Mesendoderm (in vitro differentiated cells): Measurements from ENCODE around the gene PRPSAP1.

Experiments
- DNase-seq: peaks from one replicate; pipeline ENCODE4 v3.0.0; 2013
- H2AK5ac ChIP-seq: 2 replicates; pipeline ENCODE4 v1.6.1; 2013; ENCODE audit warnings: low read length, inconsistent platforms
- H2BK120ac ChIP-seq: 2 replicates; pipeline ENCODE4 v1.6.1; 2013; ENCODE audit warnings: low read depth, mild to moderate bottlenecking, low read length, moderate library complexity, mixed read lengths
- H2BK15ac ChIP-seq: replicated peaks from 2 replicates; pipeline ENCODE4 v1.6.1; 2013; ENCODE audit warnings: low read depth, mild to moderate bottlenecking, moderate library complexity
- H2BK5ac ChIP-seq: 2 replicates; pipeline ENCODE4 v1.6.1; 2013; ENCODE audit warnings: low read length, inconsistent platforms
- H3K18ac ChIP-seq: 2 replicates; pipeline ENCODE4 v1.6.1; 2013; ENCODE audit warnings: mild to moderate bottlenecking, low read length, mixed read lengths
- H3K23ac ChIP-seq: one replicate; pipeline ENCODE4 v1.6.1; 2013; ENCODE audit warnings: low read length
- H3K27ac ChIP-seq: 2 replicates; pipeline ENCODE4 v1.5.1; 2013; ENCODE audit warnings: low read depth, mild to moderate bottlenecking, inconsistent platforms, low read length, moderate library complexity
- H3K27me3 ChIP-seq: 2 replicates; pipeline ENCODE4 v1.6.1; 2013; ENCODE audit warnings: low read length, control low read depth, mild to moderate bottlenecking, inconsistent platforms; ENCODE audit not compliant: insufficient read depth, poor library complexity
- H3K36me3 ChIP-seq: 2 replicates; pipeline ENCODE4 v1.6.1; 2013; ENCODE audit warnings: low read length, inconsistent platforms; ENCODE audit not compliant: control insufficient read depth, insufficient read depth
- H3K4ac ChIP-seq: one replicate; pipeline ENCODE4 v1.6.1; 2013; ENCODE audit warnings: low read depth, mild to moderate bottlenecking, low read length, moderate library complexity
- H3K4me1 ChIP-seq: 2 replicates; pipeline ENCODE4 v1.6.1; 2013; ENCODE audit warnings: low read depth, low read length, inconsistent platforms; ENCODE audit not compliant: control insufficient read depth
- H3K4me2 ChIP-seq: 2 replicates; pipeline ENCODE4 v1.6.1; 2013; ENCODE audit warnings: low read length
- H3K4me3 ChIP-seq: 2 replicates; pipeline ENCODE4 v1.5.1; 2013; ENCODE audit warnings: mild to moderate bottlenecking, low read length
- H3K56ac ChIP-seq: one replicate; pipeline ENCODE4 v1.6.1; 2013; ENCODE audit warnings: low read length
- H3K79me1 ChIP-seq: 2 replicates; pipeline ENCODE4 v1.6.1; 2013; ENCODE audit warnings: low read length, inconsistent platforms
- H3K79me2 ChIP-seq: 2 replicates; pipeline ENCODE4 v1.6.1; 2013; ENCODE audit warnings: mild to moderate bottlenecking, low read length; ENCODE audit not compliant: control insufficient read depth, insufficient read depth
- H3K9ac ChIP-seq: 2 replicates; pipeline ENCODE4 v1.6.1; 2013; ENCODE audit warnings: low read length, inconsistent platforms
- H4K5ac ChIP-seq: one replicate; pipeline ENCODE4 v1.6.1; 2013; ENCODE audit warnings: low read length
- H4K8ac ChIP-seq: one replicate; pipeline ENCODE4 v1.6.1; 2013; ENCODE audit warnings: low read depth, mild to moderate bottlenecking, control low read depth, low read length, moderate library complexity
- WGBS: extraction: QIAGEN DNeasy Blood & Tissue Kit; methylation state at CpG from one replicate; pipeline ENCODE4 v1.1.7; 2013; ENCODE audit warnings: low lambda C conversion rate, missing lambda C conversion rate; ENCODE audit not compliant: insufficient coverage; ENCODE audit errors: extremely low coverage; 5-methylcytosine and 5-hydroxymethylcytosine counted together

Gene PRPSAP1

DNA sequence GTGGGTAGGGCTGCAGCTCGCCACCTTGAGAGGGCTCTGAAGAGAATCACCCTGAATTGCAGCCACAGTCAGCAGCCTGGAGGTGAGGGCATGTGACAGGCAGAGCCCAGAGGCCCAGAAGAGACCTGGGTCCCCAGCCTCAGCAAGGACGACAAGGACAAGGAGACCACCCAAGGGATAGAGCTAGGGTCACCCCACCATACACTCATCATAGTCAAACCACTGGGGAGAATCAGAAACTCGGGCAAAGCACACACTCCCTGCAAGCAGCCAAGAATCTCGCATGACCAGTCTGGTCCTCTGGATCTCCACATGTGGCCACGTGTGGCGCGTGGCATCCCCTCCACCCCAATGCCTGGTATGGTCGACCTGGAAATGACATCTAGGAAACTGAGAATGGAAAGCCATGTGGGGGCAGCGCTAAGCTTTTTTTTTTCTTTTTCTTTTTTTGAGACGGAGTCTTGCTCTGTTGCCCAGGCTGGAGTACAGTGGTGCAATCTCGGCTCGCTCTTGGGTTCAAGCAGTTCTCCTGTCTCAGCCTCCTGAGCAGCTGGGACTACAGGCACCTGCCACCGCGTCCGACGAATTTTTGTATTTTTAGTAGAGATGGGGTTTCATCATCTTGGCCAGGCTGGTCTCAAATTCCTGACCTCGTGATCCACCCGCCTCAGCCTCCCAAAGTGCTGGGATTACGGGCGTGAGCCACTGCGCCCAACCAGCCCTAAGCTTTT lies 26.1 kb upstream of the PRPSAP1 start:
- Histone ChIP-seq H3K9ac (no peak overlapping the region), H2BK120ac (no peak overlapping the region), H3K36me3 (no peaks in the 10 kb centered on the region), H3K23ac (no peak overlapping the region), H3K4me2 (no peak overlapping the region), H3K79me1 (no peaks in the 10 kb centered on the region), H3K79me2 (no peaks in the 10 kb centered on the region), H3K27ac (no peak overlapping the region), H2BK5ac (no peak overlapping the region), H3K4ac (no peak overlapping the region), H4K8ac (no peak overlapping the region), H2AK5ac (no peak overlapping the region), H3K4me1 (no peaks in the 10 kb centered on the region), H4K5ac (no peak overlapping the region), H2BK15ac (no peak overlapping the region), H3K27me3 (peaks cover 2% of the 10 kb centered on the region), H3K56ac (no peak overlapping the region), H3K18ac (no peak overlapping the region), H3K4me3 (no peak overlapping the region)
- no peak for DNase-seq
- WGBS, result no CpG with 5 or more reads among the region's 21 CpGs

DNA sequence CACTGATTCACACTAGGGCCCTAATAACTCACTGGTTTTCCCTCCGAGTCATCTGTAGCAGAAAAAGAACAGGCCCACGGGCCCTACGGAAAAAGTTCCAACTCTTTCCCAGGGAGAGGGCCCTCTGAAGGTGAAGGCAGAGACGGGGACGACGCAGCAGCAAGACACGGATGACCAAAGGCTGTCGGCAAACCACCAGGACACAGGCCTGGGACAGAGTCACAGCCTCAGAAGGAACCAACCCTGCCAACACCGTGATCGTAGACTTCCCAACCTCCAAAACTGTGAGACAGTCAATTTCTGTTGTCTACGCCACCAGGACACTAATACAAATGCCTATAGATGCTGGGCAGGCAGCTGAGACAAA lies 25.5 kb upstream of the PRPSAP1 start:
- no peak overlapping the region for H2BK5ac ChIP-seq
- H3K36me3 ChIP-seq, result no peaks in the 10 kb centered on the region
- H3K4me2 ChIP-seq, result no peak overlapping the region

DNA sequence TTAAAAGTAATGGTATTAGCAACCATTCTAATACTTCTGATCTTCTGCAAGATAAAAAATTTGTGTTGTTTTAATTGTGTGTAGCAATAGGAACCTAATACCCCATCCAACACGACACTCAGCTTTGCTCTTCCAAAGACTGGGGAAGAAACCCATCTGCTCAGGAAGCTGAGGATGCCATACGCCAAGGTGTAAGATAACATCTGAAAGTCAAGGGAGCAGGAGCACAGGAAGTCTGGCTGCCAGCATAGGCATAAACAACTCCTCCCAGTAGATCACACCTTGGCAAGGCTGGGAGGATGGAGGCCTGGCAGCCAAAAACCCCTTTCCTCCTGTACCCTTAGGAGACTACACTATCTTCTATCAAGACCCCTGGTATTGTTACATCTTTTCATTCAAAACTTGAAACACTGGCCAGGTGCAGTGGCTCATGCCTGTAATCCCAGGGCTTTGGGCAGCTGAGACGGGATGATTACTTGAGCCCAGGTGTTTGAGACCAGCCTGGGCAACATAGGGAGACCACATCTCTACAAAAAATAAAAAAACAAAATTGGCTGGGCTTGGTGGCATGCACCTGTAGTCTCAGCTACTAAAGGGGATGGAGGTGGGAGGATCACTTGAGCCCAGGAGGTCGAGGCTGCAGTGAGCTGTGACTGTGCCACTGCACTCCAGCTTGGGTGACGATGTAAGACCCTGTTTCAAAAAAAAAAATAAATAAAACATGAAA lies 25.0 kb upstream of the PRPSAP1 start:
- Histone ChIP-seq H3K4ac (no peak overlapping the region), H4K8ac (no peak overlapping the region), H3K79me1 (no peaks in the 10 kb centered on the region)

More for the DNA sequence above, 25.5 kb upstream of the PRPSAP1 start:
- Histone ChIP-seq H3K27ac (no peak overlapping the region), H3K79me1 (no peaks in the 10 kb centered on the region), H3K23ac (no peak overlapping the region), H3K56ac (peak overlapping the region; percentile 1), H3K4me1 (no peaks in the 10 kb centered on the region), H2BK15ac (no peak overlapping the region), H2BK120ac (no peak overlapping the region), H3K79me2 (no peaks in the 10 kb centered on the region), H3K27me3 (no peaks in the 10 kb centered on the region), H3K9ac (no peak overlapping the region), H3K4ac (no peak overlapping the region), H3K18ac (no peak overlapping the region), H4K8ac (no peak overlapping the region), H3K4me3 (no peak overlapping the region), H4K5ac (no peak overlapping the region), H2AK5ac (no peak overlapping the region)
- DNase-seq, result no peak
- no CpG with 5 or more reads among the region's 11 CpGs for WGBS

DNA sequence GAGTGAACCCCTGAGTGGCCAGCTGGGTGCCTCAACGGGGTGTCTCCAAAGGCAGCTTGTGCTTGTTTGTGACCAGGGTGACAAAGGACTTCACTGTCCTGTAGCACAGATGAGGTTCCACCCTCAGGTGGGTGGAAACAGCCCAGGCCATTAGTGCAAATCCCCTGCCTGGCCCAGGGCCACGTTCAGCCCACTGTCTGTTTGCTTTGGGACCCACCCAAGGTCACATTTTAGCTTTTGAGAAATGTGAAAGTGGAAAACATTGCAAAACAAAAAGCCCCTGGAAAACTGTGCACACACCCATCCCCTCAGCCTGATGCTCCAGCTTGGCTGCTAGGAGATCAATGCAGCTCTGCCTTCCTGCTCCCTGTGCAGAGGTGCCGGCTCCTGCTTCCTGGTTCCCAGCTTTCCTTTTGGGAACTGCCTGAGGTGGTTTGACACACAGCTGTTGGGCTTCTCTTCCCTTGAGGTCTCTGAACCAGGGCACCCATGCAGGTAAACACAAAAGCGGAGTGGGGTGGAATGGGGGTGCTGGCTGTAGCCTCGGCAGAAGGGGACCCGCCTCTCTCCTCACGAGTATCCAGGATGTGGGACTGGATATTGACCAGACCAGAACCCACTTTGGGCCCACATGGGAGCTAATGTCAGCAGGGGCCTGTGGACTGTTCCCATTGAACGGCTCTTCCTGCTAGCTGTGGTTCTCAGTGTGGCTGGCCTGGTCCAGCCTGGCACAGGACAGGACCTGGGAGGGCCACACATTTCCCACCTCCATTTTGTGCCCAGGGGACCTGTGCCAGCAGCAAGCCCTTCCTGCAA lies 22.8 kb upstream of the PRPSAP1 start:
- Histone ChIP-seq H3K4ac (no peak overlapping the region), H3K36me3 (no peaks in the 10 kb centered on the region), H3K79me2 (no peaks in the 10 kb centered on the region), H3K23ac (no peak overlapping the region), H2AK5ac (no peak overlapping the region), H3K27ac (no peak overlapping the region), H3K79me1 (no peaks in the 10 kb centered on the region), H3K27me3 (no peaks in the 10 kb centered on the region), H3K4me2 (no peak overlapping the region), H3K9ac (no peak overlapping the region), H2BK15ac (no peak overlapping the region), H2BK120ac (no peak overlapping the region), H3K56ac (no peak overlapping the region), H3K4me3 (no peak overlapping the region), H3K4me1 (no peaks in the 10 kb centered on the region), H4K5ac (no peak overlapping the region), H3K18ac (no peak overlapping the region), H2BK5ac (no peak overlapping the region), H4K8ac (no peak overlapping the region)
- DNase-seq, result no peak
- no CpG with 5 or more reads among the region's 8 CpGs for WGBS

More for the DNA sequence above, 25.0 kb upstream of the PRPSAP1 start:
- no peak overlapping the region for H4K5ac ChIP-seq
- H2BK120ac ChIP-seq, result no peak overlapping the region
- WGBS, result no CpG with 5 or more reads among the region's 5 CpGs
- no peak overlapping the region for H3K18ac ChIP-seq
- H2AK5ac ChIP-seq, result no peak overlapping the region
- H3K36me3 ChIP-seq, result no peaks in the 10 kb centered on the region
- DNase-seq, result peak; percentile 59
- H3K56ac ChIP-seq, result no peak overlapping the region
- no peak overlapping the region for H3K4me2 ChIP-seq
- no peak overlapping the region for H3K23ac ChIP-seq
- H3K27ac ChIP-seq, result no peak overlapping the region
- H3K79me2 ChIP-seq, result no peaks in the 10 kb centered on the region
- no peak overlapping the region for H3K9ac ChIP-seq
- H2BK5ac ChIP-seq, result no peak overlapping the region
- H3K4me3 ChIP-seq, result no peak overlapping the region
- H3K4me1 ChIP-seq, result no peaks in the 10 kb centered on the region
- H2BK15ac ChIP-seq, result no peak overlapping the region
- H3K27me3 ChIP-seq, result no peaks in the 10 kb centered on the region

DNA sequence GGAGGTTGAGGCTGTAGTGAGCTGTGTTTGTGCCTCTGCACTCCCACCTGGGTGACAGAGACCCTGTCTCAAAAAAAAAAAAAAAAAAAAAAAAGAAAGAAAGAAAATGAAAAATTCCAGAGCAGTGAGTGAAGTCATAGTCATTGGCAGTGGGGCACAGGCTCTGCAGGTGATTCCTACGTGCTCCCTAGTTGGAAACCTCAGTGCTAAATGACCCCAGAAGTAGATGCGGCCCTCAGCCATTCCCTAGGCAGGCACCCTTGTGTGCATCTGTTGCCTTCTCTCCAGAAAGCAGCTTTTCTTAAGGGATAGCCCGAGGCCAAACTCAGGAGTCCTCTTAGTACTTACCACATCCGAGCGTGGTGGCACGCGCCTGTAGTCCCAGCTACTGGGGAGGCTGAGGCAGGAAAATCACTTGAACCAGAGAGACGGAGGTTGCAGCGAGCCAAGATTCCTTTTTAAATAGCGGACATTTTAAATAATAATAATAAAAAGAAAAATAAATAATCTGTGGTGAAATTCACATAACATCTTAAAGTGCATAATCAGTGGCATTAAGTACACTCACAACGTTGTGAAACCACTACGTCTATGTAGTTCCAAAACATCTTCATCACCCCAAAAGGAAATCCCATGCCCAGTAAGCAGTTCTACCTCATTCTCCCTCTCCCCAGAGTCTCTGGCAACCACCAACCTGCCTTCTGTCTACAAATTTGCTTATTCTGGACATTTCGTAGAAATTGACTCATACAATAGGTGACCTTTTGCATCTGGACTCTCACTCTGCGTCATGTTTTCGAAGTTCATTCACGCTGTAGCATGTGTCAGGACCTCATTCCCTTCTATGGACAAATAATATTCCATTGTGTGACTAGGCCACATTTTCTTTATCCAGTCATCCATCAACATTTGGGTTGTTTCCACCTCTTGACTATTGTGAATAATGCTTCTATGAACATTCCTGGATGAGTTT lies 18.2 kb upstream of the PRPSAP1 start:
- no peak overlapping the region for H2AK5ac ChIP-seq
- H3K56ac ChIP-seq, result no peak overlapping the region
- DNase-seq, result no peak
- H2BK5ac ChIP-seq, result no peak overlapping the region
- H3K4ac ChIP-seq, result no peak overlapping the region
- no peaks in the 10 kb centered on the region for H3K27me3 ChIP-seq
- H3K4me3 ChIP-seq, result no peak overlapping the region
- H3K36me3 ChIP-seq, result no peaks in the 10 kb centered on the region
- WGBS, result no CpG with 5 or more reads among the region's 16 CpGs
- no peak overlapping the region for H2BK15ac ChIP-seq
- H3K79me2 ChIP-seq, result no peaks in the 10 kb centered on the region
- H2BK120ac ChIP-seq, result no peak overlapping the region
- no peak overlapping the region for H3K23ac ChIP-seq
- no peak overlapping the region for H3K9ac ChIP-seq
- H3K4me2 ChIP-seq, result no peak overlapping the region
- no peak overlapping the region for H3K18ac ChIP-seq
- H3K4me1 ChIP-seq, result no peaks in the 10 kb centered on the region
- no peak overlapping the region for H4K5ac ChIP-seq
- H3K79me1 ChIP-seq, result no peaks in the 10 kb centered on the region
- H3K27ac ChIP-seq, result no peak overlapping the region
- H4K8ac ChIP-seq, result no peak overlapping the region
